BJ (cell line): ENCODE data around the gene RNF26. TPM values are rescaled to one million over a fixed set of nuclear protein-coding genes. Genes with fewer than 3 reads are reported as not detected.

Experiments used
- CTCF ChIA-PET: fragments of 350-600 bp; formaldehyde crosslinking; extraction: SDS; loops from one replicate; lab custom pipeline; 2021; ENCODE audit warnings: antibody characterized with exemption, inconsistent platforms; lab: Yijun Ruan, JAX
- POLR2A ChIA-PET: fragments of 300-600 bp; sonication (Branson Sonifier 250); formaldehyde crosslinking; extraction: SDS; loops from one replicate; lab custom pipeline; 2021; ENCODE audit warnings: antibody characterized with exemption; lab: Charles Lee
- DNase-seq: peaks from one replicate; pipeline ENCODE4 v3.0.0-alpha.2; 2011; ENCODE audit warnings: low read depth
- H3K27me3 ChIP-seq: 2 replicates; pipeline ENCODE4 v1.6.0; 2011; ENCODE audit warnings: low read length; ENCODE audit not compliant: control insufficient read depth, insufficient read depth
- H3K36me3 ChIP-seq: 2 replicates; pipeline ENCODE4 v1.5.1; 2011; ENCODE audit warnings: low read length; ENCODE audit not compliant: control insufficient read depth, insufficient read depth
- H3K4me3 ChIP-seq: 2 replicates; pipeline ENCODE4 v1.5.1; 2011; ENCODE audit warnings: low read depth, mild to moderate bottlenecking, control low read depth, low read length
- polyA plus RNA-seq: library from polyadenylated mRNA; depleted of rRNA; stranded (reverse); fragments of >200 nt; gene quantifications from 2 replicates; pipeline ENCODE4 v1.2.3, GENCODE V29; 2011
- TF ChIP-seq, protein P1 (sequence below): IDR thresholded peaks from 2 replicates; pipeline ENCODE4 v1.5.1; 2011; ENCODE audit warnings: low read depth, mild to moderate bottlenecking, control low read depth, inconsistent platforms, low read length, moderate library complexity; ENCODE audit not compliant: insufficient read depth

Gene RNF26
- polyA plus RNA-seq, 1 experiment: 65.1 TPM

DNA sequence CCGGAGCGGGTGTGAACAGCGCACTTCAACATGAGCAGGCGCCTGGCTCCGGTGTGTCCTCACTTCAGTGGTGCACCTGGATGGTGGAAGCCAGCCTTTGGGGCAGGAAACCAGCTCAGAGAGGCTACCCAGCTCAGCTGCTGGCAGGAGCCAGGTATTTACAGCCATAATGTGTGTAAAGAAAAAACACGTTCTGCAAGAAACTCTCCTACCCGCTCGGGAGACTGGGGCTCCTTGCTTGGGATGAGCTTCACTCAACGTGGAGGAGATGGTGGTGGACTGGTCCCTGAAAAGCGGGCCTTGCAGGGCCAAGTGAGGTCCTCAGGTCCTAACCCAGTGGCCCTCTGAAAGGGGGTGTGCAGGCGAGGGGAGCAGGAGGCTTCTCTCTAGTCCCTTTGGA lies 24.9 kb upstream of the RNF26 start:
- no peak overlapping the region for H3K4me3 ChIP-seq
- CTCF ChIA-PET: interaction anchor here (1.3 to 2.4 kb wide), 2 partner anchors 14 to 28 kb away, joined by 4 to 11 read pairs; no protein-coding TSS in a partner anchor
- DNase-seq: no peak
- H3K27me3 ChIP-seq: no peaks in the 10 kb centered on the region
- TF ChIP-seq, protein P1, sequence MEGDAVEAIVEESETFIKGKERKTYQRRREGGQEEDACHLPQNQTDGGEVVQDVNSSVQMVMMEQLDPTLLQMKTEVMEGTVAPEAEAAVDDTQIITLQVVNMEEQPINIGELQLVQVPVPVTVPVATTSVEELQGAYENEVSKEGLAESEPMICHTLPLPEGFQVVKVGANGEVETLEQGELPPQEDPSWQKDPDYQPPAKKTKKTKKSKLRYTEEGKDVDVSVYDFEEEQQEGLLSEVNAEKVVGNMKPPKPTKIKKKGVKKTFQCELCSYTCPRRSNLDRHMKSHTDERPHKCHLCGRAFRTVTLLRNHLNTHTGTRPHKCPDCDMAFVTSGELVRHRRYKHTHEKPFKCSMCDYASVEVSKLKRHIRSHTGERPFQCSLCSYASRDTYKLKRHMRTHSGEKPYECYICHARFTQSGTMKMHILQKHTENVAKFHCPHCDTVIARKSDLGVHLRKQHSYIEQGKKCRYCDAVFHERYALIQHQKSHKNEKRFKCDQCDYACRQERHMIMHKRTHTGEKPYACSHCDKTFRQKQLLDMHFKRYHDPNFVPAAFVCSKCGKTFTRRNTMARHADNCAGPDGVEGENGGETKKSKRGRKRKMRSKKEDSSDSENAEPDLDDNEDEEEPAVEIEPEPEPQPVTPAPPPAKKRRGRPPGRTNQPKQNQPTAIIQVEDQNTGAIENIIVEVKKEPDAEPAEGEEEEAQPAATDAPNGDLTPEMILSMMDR: no peak
- peaks cover 4% of the 10 kb centered on the region; the same call in 1 of the 2 replicates for H3K36me3 ChIP-seq
- POLR2A ChIA-PET: no interaction called here

DNA sequence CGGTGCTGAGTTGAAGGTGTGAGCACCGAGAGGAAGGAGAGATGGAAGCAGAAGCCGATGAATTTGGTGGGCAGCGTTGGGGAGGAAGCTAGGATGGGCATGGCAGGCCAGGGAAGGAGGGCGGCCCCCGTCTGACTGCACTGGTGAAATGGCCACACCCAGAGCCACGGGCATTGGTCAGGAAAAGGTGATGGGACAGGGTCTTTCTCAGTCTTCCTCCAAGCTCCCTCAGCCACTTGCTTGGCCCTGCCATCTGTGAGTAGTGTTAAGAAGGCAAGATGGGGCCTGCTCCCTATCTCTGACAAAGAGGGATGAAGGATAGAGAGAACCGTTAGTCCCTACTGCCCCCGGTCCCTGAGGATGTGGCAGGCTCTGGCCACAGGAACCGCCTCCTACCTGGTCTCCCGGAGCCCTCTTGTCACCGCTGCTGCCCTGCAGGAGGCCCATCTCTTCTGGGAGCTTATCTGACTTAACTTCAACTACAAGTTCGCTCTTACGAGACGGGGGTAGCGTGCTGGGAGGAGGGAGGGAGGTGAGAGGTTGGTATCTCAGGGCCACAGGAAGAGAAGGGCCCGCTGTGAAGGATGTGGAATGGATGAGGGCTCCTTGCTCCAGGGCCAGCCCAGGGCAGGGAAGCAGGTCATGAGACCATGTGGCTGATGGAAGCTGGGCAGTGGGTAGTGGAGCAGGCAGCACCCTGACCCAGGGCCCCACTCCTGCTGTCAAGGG lies 24.2 kb upstream of the RNF26 start:
- H3K4me3 ChIP-seq: no peak overlapping the region
- TF ChIP-seq, protein P1: no peak
- H3K36me3 ChIP-seq: peaks cover 4% of the 10 kb centered on the region; the same call in 1 of the 2 replicates
- ChIA-PET CTCF (interaction anchor here (1.3 to 1.6 kb wide), 2 partner anchors 11 to 28 kb away, joined by 4 to 5 read pairs; no protein-coding TSS in a partner anchor), POLR2A (no interaction called here)
- H3K27me3 ChIP-seq: no peaks in the 10 kb centered on the region
- no peak for DNase-seq

DNA sequence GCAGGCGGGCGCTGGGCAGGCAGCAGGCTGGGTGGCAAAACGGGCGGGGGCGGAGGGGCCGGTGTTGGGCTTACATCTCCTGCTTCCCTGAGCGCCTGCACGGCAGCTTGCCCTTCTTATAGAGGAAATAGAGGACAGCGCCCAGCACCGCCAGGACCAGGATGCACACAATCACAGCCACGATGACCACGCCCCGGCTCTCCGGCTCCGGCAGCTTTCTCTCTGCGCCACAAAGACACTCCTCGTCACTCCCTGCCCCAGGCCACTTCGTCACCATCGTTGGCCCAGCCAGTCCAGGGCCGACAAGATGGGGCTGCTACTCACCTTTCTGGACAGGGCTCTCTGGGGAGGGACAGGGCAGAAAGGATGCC lies 23.7 kb upstream of the RNF26 start:
- no peak for DNase-seq
- peaks cover 2% of the 10 kb centered on the region; the same call in 1 of the 2 replicates for H3K27me3 ChIP-seq
- no peak overlapping the region for H3K4me3 ChIP-seq
- peaks cover 4% of the 10 kb centered on the region; the same call in 1 of the 2 replicates for H3K36me3 ChIP-seq
- CTCF ChIA-PET: interaction anchor here (1.3 to 1.6 kb wide), 2 partner anchors 10 to 27 kb away, joined by 4 to 5 read pairs; no protein-coding TSS in a partner anchor
- POLR2A ChIA-PET: no interaction called here
- TF ChIP-seq, protein P1: no peak

DNA sequence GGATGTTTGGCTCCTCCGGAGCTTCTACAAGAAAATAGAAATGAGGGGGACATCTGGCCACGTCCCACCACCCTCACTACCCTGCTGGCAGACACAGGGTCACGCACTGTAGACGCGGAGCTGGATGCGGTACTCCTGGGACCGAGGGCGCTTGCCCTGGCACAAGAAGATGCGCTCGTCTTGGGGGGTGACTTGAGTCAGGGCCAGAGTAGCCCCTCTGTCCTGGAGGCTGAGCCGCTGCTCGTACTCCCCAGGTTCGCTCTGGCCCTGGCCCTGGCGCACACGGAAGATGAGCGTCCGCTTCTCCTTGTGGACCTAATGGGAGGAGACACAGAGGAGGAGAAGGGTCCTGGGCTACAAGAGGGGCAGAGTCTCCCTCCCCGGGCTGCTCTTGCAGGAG lies 19.6 kb upstream of the RNF26 start:
- H3K4me3 ChIP-seq: no peak overlapping the region

More for the DNA sequence above, 19.6 kb upstream of the RNF26 start:
- peaks cover 2% of the 10 kb centered on the region for H3K27me3 ChIP-seq
- no peak for DNase-seq
- CTCF ChIA-PET: interaction anchor here (0.7 to 2.5 kb wide), 5 partner anchors 8 to 158 kb away, joined by 3 to 10 read pairs (median 4); no protein-coding TSS in a partner anchor
- TF ChIP-seq, protein P1: no peak
- H3K36me3 ChIP-seq: no peaks in the 10 kb centered on the region
- POLR2A ChIA-PET: no interaction called here
